ENCODE results near the gene PRICKLE1.

- TF ChIP-seq KHSRP (IDR thresholded peaks at IDR 0.05) (no peak), SMARCB1 (IDR thresholded peaks at IDR 0.05; ENCODE audit: insufficient read length, low read depth) (no peak), KDM1A (IDR thresholded peaks at IDR 0.05) (no peak), RFX5 (IDR thresholded peaks at IDR 0.05; ENCODE audit: low read depth, low read length) (no peak), NR2C2 (CRISPR knock-in tag; IDR thresholded peaks at IDR 0.05) (no peak), NR2C2 (tag; IDR thresholded peaks at IDR 0.05) (no peak), RAD21 (CRISPR knock-in tag; conservative IDR thresholded peaks at IDR 0.05 in 1 of 2, IDR thresholded peaks at IDR 0.05 in 1 of 2) (no peak), CTCF (IDR thresholded peaks at IDR 0.05 in 2 of 3, conservative IDR thresholded peaks at IDR 0.05 in 1 of 3; ENCODE audit: insufficient read depth in 2 of 3, low read depth in 1 of 3, low read length in 3 of 3) (no peak), TAF1 (IDR thresholded peaks at IDR 0.05; ENCODE audit: control insufficient read depth, extremely low read depth, insufficient read depth, low read length, severe bottlenecking) (no peak), HSF4 (CRISPR knock-in tag; IDR thresholded peaks at IDR 0.05; ENCODE audit: borderline replicate concordance) (no peak), PHF20 (IDR thresholded peaks at IDR 0.05; ENCODE audit: partially characterized antibody) (no peak)
Observed at GRCh38 chr12:42482041-42482747, 107.4 kb downstream of the PRICKLE1 start.
